GM12873 (cell line): ENCODE results near the gene TAGLN2.
A peak's percentile ranks its signal among the peaks of the same experiment; 100 is the strongest.

ENCODE experiments used
- CTCF ChIP-seq: IDR thresholded peaks from 2 replicates; pipeline ENCODE4 v1.5.1; 2012; ENCODE audit warnings: low read depth, mild to moderate bottlenecking, moderate library complexity, low read length, control low read depth; ENCODE audit not compliant: insufficient read depth; ENCODE audit errors: missing control alignments

Gene TAGLN2

GRCh38 chr1:159949123-159949522 lies 23.8 kb upstream of the TAGLN2 start:
- TF ChIP-seq CTCF: no peak

- TF ChIP-seq CTCF: no peak
Measured at GRCh38 chr1:159947942-159948341, 22.6 kb upstream of the TAGLN2 start.

- no peak for TF ChIP-seq CTCF
Measured at GRCh38 chr1:159946242-159947187, 21.2 kb upstream of the TAGLN2 start.

- TF ChIP-seq CTCF: peak; percentile 37
Measured at GRCh38 chr1:159945483-159946241, 20.4 kb upstream of the TAGLN2 start, which contains the start of gene IGSF9. IGSF9 (minus strand) TSS chr1:159945613; CDS start chr1:159943454, 2,159 bp downstream.

GRCh38 chr1:159944623-159945455 lies 19.5 kb upstream of the TAGLN2 start:
- TF ChIP-seq CTCF: no peak

GRCh38 chr1:159943908-159944622 lies 18.8 kb upstream of the TAGLN2 start:
- TF ChIP-seq CTCF: no peak
